Prostate gland (tissue), 2 donors: Measurements from ENCODE around the gene PML. TPM values are rescaled to one million over a fixed set of nuclear protein-coding genes. Genes with fewer than 3 reads are reported as not detected.

Experiments
- DNase-seq: peaks from one replicate; pipeline ENCODE4 v3.0.0-alpha.2; 2019; ENCODE audit warnings: low spot score
- H3K27ac ChIP-seq, 2 donors: fragments of 200-600 bp; sonication (generic); 2 replicates each; pipeline ENCODE4 v1.5.1; 2017 to 2019
- H3K27me3 ChIP-seq: fragments of 200-600 bp; sonication (generic); replicated peaks from 2 replicates; pipeline ENCODE4 v1.5.1; 2019; ENCODE audit not compliant: insufficient read depth
- H3K36me3 ChIP-seq, 2 donors: fragments of 200-600 bp; sonication (generic); 1 replicate in 1 of 2; 2 replicates in 1 of 2; pipeline versions ENCODE4 v1.5.1 to v1.8.1; 2017 to 2019
- H3K4me1 ChIP-seq: fragments of 200-600 bp; sonication (generic); replicated peaks from 2 replicates; pipeline ENCODE4 v1.5.1; 2019
- H3K4me3 ChIP-seq, 2 donors: fragments of 200-600 bp; sonication (generic); 2 replicates each; pipeline ENCODE4 v1.5.1; 2017 to 2019
- H3K9me3 ChIP-seq: fragments of 200-600 bp; sonication (generic); 2 replicates; pipeline ENCODE4 v1.5.1; 2017
- CTCF ChIP-seq, 4 experiments: fragments of 200-600 bp in 2 of 4; fragments of 450-650 bp in 2 of 4; sonication (generic) in 2 of 4; IDR thresholded peaks; 1 replicate in 3 of 4; 2 replicates in 1 of 4; pipeline ENCODE4 v1.5.1; 2016 to 2019; ENCODE audit warnings: antibody characterized with exemption in 4 of 4, mild to moderate bottlenecking in 2 of 4, moderate library complexity in 2 of 4
- POLR2A ChIP-seq: fragments of 450-650 bp; IDR thresholded peaks from one replicate; pipeline ENCODE4 v1.6.1; 2016; ENCODE audit warnings: antibody characterized with exemption, mild to moderate bottlenecking
- POLR2AphosphoS5 ChIP-seq: sonication (generic); formaldehyde crosslinking; IDR thresholded peaks from one replicate; pipeline ENCODE4 v1.6.1; 2017; ENCODE audit warnings: antibody characterized with exemption
- WGBS: methylation state at CpG from one replicate; pipeline ENCODE4 v1.1.5; 2018; 5-methylcytosine and 5-hydroxymethylcytosine counted together
- intact Hi-C: fragments of 100-400 bp; cut with DNase I; formaldehyde crosslinking; loops from one replicate; pipeline ENCODE4 v1.14.2; 2022
- total RNA-seq, 2 donors: library from RNA; depleted of rRNA; stranded (reverse); fragments of >200 nt; gene quantifications; one replicate each; pipeline ENCODE4 v1.1.0, GENCODE V29; 2016

Gene PML
- total RNA-seq, 2 donors from 2014 or later: 67.5 to 122 TPM

DNA sequence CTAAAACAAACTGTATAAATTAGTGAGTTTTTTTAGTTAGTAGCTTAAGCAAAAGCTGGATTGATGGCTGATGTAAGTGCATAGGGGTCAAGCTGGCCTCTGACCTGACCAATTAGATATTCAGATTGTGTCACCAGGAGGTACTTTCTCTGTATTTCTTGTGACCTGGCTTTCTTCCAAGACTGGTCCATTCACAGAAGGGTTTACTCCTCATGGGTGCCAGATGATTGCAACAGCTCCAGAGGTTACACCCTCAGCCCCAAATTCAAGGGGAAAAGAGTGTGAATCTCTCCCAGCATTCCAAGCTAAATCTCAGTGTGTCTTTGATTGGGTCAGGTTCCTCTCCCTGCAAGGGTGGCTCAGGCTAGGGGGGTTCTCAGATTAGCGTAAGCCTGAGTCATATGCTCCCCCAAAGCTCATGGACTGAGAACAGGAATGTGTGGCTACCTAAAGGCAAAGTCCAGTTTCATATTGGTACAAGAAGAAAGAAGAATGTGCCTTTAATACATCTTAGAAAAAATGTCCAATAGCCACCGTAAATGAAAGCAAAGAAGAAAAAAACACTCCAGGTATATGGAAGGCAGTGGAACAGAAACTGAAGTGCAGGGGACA lies 16.5 kb downstream of the PML start:
- TF ChIP-seq POLR2AphosphoS5 (no peak), CTCF (IDR thresholded peaks at IDR 0.05) (no peak)
- Histone ChIP-seq H3K36me3 (no peaks in the 10 kb centered on the region), H3K27me3 (no peaks in the 10 kb centered on the region), H3K27ac (peak overlapping the region; percentile 65), H3K4me3 (no peak overlapping the region), H3K4me1 (peaks cover 14% of the 10 kb centered on the region), H3K9me3 (no peaks in the 10 kb centered on the region)
- DNase-seq: no peak
- WGBS: 49% methylated on average over 2 of the region's 2 CpGs
- intact Hi-C loops: no loop called here

GRCh38 chr15:74011610-74012009 lies 17.1 kb downstream of the PML start:
- no peaks in the 10 kb centered on the region for H3K9me3 ChIP-seq
- intact Hi-C loops: no loop called here
- H3K4me3 ChIP-seq: no peak overlapping the region
- TF ChIP-seq POLR2A (no peak), CTCF (IDR thresholded peaks at IDR 0.05) (no peak), POLR2AphosphoS5 (peak; percentile 83)
- peak overlapping the region; percentile 65 for H3K27ac ChIP-seq
- peak; percentile 69 for DNase-seq
- peaks cover 14% of the 10 kb centered on the region for H3K4me1 ChIP-seq
- 1% methylated on average over 2 of the region's 2 CpGs for WGBS
- no peaks in the 10 kb centered on the region for H3K36me3 ChIP-seq
- no peaks in the 10 kb centered on the region for H3K27me3 ChIP-seq

- Histone ChIP-seq H3K4me3 (no peak overlapping the region), H3K27ac (no peak overlapping the region), H3K9me3 (no peaks in the 10 kb centered on the region), H3K36me3 (no peaks in the 10 kb centered on the region), H3K4me1 (peaks cover 9% of the 10 kb centered on the region), H3K27me3 (no peaks in the 10 kb centered on the region)
- no peak for TF ChIP-seq POLR2AphosphoS5
- no peak for TF ChIP-seq CTCF (IDR thresholded peaks at IDR 0.05)
- TF ChIP-seq POLR2A: no peak
- no peak for DNase-seq
- 96% methylated on average over 2 of the region's 2 CpGs for WGBS
- intact Hi-C loops: no loop called here
Observed at GRCh38 chr15:74013374-74013894, 18.9 kb downstream of the PML start.

- H3K9me3 ChIP-seq: no peaks in the 10 kb centered on the region
- 81% methylated on average over 2 of the region's 2 CpGs for WGBS
- H3K4me3 ChIP-seq: no peak overlapping the region
- H3K27me3 ChIP-seq: no peaks in the 10 kb centered on the region
- H3K36me3 ChIP-seq: peaks cover 0 to 11% of the 10 kb centered on the region in 2 donors
- no peak for TF ChIP-seq CTCF (IDR thresholded peaks at IDR 0.05)
- TF ChIP-seq POLR2A: no peak
- TF ChIP-seq POLR2AphosphoS5: no peak
- DNase-seq: no peak
- H3K4me1 ChIP-seq: peaks cover 8% of the 10 kb centered on the region
- intact Hi-C loops: no loop called here
- no peak overlapping the region for H3K27ac ChIP-seq
Observed at GRCh38 chr15:74019734-74020133, 25.2 kb downstream of the PML start.
